Omental fat pad (tissue), 4 donors: ENCODE data around the gene CMTM3. TPM values are rescaled to one million over a fixed set of nuclear protein-coding genes. Genes with fewer than 3 reads are reported as not detected.

Experiments used
- ATAC-seq: fragments of 150-250 bp; one replicate; pipeline ENCODE4 v1.9.1; 2016; ENCODE audit warnings: mild to moderate bottlenecking, moderate library complexity; ENCODE audit not compliant: low FRiP score
- DNase-seq: peaks from one replicate; pipeline ENCODE4 v3.0.0-alpha.2; 2019; ENCODE audit warnings: low spot score
- CTCF ChIP-seq, 3 donors: fragments of 450-650 bp; IDR thresholded peaks; one replicate each; pipeline ENCODE4 v1.5.1; 2016 to 2017; ENCODE audit warnings: antibody characterized with exemption in 3 of 3, mild to moderate bottlenecking in 3 of 3, moderate library complexity in 2 of 3
- total RNA-seq, 4 donors: library from RNA; depleted of rRNA; stranded (reverse); fragments of >200 nt; gene quantifications; one replicate each; pipeline ENCODE4 v1.1.0, GENCODE V29; 2016

The CMTM3 gene
- total RNA-seq, 4 donors from 2014 or later, result 28.9 to 53.4 (median 43.5) TPM

GRCh38 chr16:66637806-66638205 lies 33.3 kb downstream of the CMTM3 start:
- ATAC-seq (no peak), DNase-seq (no peak)
- TF ChIP-seq CTCF (IDR thresholded peaks at IDR 0.05), result no peak

- no peak for DNase-seq
- TF ChIP-seq CTCF (IDR thresholded peaks at IDR 0.05), result no peak
- peak; percentile 72 for ATAC-seq
Measured at GRCh38 chr16:66639091-66639885, 34.8 kb downstream of the CMTM3 start.

GRCh38 chr16:66640724-66641314 lies 36.3 kb downstream of the CMTM3 start:
- ATAC-seq, result no peak
- no peak for TF ChIP-seq CTCF (IDR thresholded peaks at IDR 0.05)
- DNase-seq, result no peak

- no peak for DNase-seq
- ATAC-seq, result no peak
- TF ChIP-seq CTCF (IDR thresholded peaks at IDR 0.05), result no peak
Measured at GRCh38 chr16:66641387-66641786, 36.9 kb downstream of the CMTM3 start.

GRCh38 chr16:66647866-66648265 lies 43.4 kb downstream of the CMTM3 start:
- ATAC-seq (no peak), DNase-seq (no peak)
- TF ChIP-seq CTCF (IDR thresholded peaks at IDR 0.05), result no peak

GRCh38 chr16:66649167-66649566 lies 44.7 kb downstream of the CMTM3 start:
- ATAC-seq, result no peak
- no peak for DNase-seq
- TF ChIP-seq CTCF (IDR thresholded peaks at IDR 0.05), result no peak
